ENCODE results near the gene KRTAP5-7.
A peak's percentile ranks its signal among the peaks of the same experiment; 100 is the strongest.
"Not testable (repeated sequence)": the region's sequence is repeated elsewhere in the genome, so short reads cannot be mapped to it uniquely, and the experiment has no call there.

KRTAP5-7 gene

DNA sequence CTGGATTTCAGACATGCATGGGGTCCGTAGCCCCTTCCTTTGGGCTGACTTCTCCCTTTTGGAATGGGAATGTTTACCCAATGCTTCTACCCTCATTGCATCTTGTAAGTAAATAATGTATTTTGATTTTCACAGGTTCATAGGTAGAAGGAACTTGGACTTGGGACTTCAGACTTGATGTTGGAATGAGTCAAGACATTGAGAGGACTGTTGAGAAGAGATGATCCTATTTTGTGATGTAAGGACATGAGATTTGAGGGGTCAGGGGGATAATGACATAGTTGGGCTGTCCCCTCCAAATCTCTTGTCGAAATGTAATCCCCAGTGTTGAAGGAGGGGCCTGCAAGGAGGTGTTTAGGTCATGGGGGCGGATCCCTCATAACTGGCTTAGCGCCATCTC lies 37.4 kb downstream of the KRTAP5-7 start:
- no peak for DNase-seq

DNA sequence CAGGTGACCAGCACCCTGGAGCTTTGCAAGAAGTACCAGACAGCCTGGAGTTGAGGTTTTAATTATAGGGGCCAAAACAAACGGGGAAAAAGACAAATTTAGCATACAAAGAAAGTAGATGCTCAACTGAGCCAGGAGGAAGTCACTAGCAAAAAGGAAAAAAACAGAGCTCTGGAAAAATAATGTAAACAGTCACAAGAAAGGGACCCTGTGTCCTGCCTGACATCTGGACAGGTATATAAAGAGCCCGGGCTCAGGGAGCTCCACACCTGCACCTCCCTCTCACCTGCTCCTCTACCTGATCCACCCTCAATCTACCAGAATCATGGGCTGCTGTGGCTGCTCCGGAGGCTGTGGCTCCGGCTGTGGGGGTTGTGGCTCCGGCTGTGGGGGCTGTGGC lies 38.2 kb downstream of the KRTAP5-7 start, which contains the start of gene KRTAP5-10:
KRTAP5-10 (plus strand) TSS at position 301 of the 400 bp plus-strand sequence; CDS start at position 326, 25 bp downstream.
- DNase-seq, result no peak

GRCh38 chr11:71566081-71566620 lies 39.1 kb downstream of the KRTAP5-7 start:
- no peak for DNase-seq

DNA sequence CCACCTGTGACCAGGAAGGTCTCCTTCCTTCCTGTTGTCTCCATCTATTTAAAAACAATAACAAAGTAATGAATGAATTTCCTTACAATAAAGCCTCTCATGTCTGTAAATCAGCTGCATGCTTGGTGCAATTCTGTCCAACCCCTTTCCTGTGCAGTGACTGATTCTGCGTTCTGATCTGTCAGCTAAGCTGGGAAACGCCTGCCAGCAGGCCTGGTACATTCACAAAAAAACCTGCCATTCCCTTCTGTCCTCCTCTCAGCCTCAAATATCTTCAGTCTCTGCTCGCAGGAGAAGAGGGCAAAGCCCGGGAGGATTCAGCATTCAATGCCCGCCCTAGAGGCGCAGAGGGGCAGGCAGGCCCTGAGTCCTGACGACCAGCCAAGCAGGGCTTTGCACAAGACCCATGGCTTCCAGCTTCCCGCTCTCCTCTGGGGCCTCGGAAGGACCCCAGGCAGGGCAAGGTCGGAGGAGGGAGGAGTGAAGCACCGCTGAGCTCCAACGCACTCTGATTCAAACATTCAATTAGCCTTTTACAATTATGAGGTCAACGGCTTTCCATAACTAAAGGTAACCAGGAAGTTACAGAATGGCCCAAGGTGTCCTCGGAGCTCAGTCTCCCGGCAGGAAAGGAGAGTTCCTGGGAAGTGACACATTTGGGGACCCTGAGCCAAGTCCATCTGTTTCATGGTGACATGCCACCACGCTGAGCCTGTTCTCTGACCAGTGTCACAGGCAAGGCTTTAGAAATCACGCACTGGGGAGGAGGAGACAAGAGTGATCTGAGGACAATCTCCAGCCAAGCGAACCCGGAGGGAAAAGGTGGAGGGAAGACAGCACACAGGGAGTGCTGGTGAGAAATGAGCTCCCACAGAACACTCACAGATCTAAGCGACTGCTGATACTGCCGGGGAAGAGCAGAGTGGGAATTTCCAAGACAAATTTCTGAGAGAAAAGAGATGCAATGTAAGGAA lies 39.8 kb downstream of the KRTAP5-7 start:
- DNase-seq, result not testable (repeated sequence)

- DNase-seq, result not testable (repeated sequence)
These were observed 40.6 kb downstream of the KRTAP5-7 start for GRCh38 chr11:71567633-71568032.

DNA sequence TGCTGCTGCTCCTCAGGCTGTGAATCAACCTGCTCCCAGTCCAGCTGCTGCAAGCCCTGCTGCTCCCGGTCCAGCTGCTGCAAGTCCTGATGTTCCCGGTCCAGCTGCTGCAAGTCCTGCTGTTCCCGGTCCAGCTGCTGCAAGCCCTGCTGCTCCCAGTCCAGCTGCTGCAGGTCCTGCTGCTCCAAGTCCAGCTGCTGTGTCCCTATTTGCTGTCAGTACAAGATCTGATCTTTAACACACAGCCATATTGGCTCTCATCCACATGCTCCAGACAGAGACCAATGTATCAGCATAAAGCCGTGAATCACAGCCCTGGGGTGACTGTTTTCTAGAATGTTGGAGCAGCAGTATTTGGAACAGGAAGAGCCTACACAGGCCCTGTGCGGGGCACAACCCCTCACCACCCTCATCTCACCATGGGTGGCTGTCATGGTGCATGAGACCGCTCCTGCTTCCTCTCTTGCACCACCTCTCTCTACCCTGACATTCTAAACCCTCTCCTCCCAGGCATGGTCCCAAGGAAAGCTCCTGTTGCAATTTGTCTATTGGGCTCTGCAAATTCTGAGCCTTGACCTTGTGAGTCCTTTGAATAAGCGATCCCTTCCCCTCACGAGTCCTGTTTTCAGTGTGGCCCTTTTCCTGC lies 41.8 kb downstream of the KRTAP5-7 start:
- no peak for DNase-seq

GRCh38 chr11:71571101-71571850 lies 44.2 kb downstream of the KRTAP5-7 start:
- not testable (repeated sequence) for DNase-seq

DNA sequence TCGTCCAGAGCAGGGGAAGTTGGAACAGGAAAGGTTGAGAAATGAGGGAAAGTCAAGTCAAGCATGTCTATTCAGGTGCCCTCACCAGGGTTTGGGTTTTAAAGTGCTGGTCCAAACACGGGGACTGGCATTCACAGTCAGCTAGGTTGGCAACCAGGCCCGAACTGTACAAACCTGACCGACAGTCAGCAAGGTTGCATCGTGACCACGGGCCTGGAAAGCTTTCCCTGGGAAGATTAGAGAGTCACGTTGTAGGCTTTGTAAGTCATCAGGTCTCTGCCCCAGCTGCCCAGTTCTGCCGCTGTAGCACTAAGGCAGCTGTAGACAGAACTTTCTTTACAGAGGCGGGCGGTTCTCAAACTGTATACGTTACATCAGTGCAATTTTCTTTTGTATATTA lies 45.7 kb downstream of the KRTAP5-7 start:
- no peak for DNase-seq

DNA sequence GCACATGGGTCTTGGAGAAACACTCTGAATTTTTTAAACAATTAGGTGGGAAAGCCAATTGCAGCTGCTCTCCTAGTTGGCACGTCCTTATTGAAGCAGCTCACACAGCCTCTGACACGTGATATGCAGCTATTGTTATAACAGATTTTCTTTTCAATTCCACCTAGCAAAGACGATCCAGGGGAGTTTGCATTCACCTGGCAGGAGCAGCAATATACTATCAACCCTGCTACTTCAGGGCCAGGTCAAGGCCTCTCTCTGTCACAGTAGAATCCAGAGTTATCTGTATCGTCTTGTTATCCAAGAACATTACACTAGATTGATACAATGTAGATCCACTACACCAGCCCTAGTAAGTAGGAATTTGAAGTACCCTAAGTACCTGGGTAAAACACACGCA lies 47.4 kb downstream of the KRTAP5-7 start:
- DNase-seq, result peak; percentile 75

- no peak for DNase-seq
These were observed 48.8 kb downstream of the KRTAP5-7 start for GRCh38 chr11:71575723-71576424.

DNA sequence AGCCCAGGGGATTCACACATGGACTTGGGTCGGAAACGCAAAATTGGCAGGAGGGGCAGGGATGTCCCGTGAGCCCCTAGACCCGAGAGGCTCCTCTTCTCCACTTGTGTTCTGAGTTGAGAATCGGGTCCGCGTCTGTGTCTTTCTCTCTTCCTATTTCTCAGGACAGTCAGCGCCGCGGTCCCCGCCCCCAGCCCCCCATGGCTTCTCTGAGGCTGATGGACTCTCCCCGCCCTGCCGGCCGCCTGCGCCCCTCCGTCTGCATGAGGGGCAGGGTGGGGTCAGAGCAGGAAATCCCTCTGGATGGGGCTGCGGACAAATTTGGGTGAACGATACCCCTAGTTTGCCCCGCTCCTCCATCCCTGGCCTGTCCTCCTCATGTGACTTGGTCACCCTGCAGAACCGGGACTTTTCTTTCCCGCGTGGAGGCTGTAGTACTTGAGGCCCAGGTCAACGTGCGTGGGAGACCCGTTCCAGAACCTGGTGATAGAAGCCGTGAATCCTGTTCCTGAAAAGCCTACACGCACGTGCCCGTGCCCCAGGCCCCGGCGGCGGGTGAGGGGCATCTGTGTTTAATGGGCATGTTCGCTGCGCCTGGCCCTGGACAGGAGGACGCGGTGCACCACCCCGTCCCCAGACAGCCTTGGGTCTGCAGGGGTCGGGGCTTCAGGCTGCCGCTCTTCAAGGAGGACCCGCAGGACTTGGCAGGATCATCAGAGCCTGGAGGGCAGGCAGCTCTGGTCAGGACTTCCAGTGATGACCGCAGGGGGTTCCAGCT lies 49.8 kb downstream of the KRTAP5-7 start:
- DNase-seq, result not testable (repeated sequence)

GRCh38 chr11:71577469-71578004 lies 50.5 kb downstream of the KRTAP5-7 start:
- no peak for DNase-seq
